GM20000 (cell line): ENCODE results near the gene TBC1D5.

Experiments
- DNase-seq: peaks from one replicate; pipeline ENCODE4 v3.0.0; 2012; ENCODE audit warnings: low spot score
- CTCF ChIP-seq: IDR thresholded peaks from 2 replicates; pipeline ENCODE4 v1.5.1; 2012; ENCODE audit warnings: mild to moderate bottlenecking, control low read depth; ENCODE audit errors: extremely low read depth, missing control alignments

Gene TBC1D5

GRCh38 chr3:17588422-17588821, 154.0 kb downstream of the TBC1D5 start:
- DNase-seq: no peak
- TF ChIP-seq CTCF: no peak

- TF ChIP-seq CTCF: no peak
- no peak for DNase-seq
Observed at GRCh38 chr3:17585394-17586325, 156.8 kb downstream of the TBC1D5 start.

- DNase-seq: no peak
Observed at GRCh38 chr3:17584066-17584465, 158.4 kb downstream of the TBC1D5 start.

GRCh38 chr3:17583530-17583929, 158.9 kb downstream of the TBC1D5 start:
- DNase-seq: no peak
- no peak for TF ChIP-seq CTCF

More at GRCh38 chr3:17584066-17584465, 158.4 kb downstream of the TBC1D5 start:
- no peak for TF ChIP-seq CTCF

- no peak for DNase-seq
- no peak for TF ChIP-seq CTCF
Observed at GRCh38 chr3:17581421-17582080, 160.9 kb downstream of the TBC1D5 start.

- no peak for DNase-seq
- no peak for TF ChIP-seq CTCF
Observed at GRCh38 chr3:17580901-17581300, 161.5 kb downstream of the TBC1D5 start.
